GM12878 (cell line): ENCODE results near the gene AFAP1L2.

Experiments used
- ATF7 ChIP-seq: fragments of 450-650 bp; IDR thresholded peaks from 2 replicates; pipeline ENCODE4 v1.6.1; 2016; ENCODE audit warnings: low read depth, mild to moderate bottlenecking
- CBFB ChIP-seq: IDR thresholded peaks from 2 replicates; pipeline ENCODE4 v1.6.1; 2016; ENCODE audit warnings: antibody characterized with exemption, low read depth
- CTCF ChIP-seq, 3 experiments: IDR thresholded peaks in 2 of 3; conservative IDR thresholded peaks in 1 of 3; 2 replicates each; pipeline ENCODE4 v1.5.1; 2011; ENCODE audit warnings: low read depth in 3 of 3, low read length in 3 of 3, mild to moderate bottlenecking in 3 of 3, control low read depth in 2 of 3, moderate library complexity in 2 of 3, inconsistent platforms in 1 of 3, mixed read lengths in 1 of 3; ENCODE audit not compliant: control insufficient read depth in 2 of 3, insufficient read depth in 1 of 3; ENCODE audit errors: extremely low read depth in 1 of 3
- EGR1 ChIP-seq, 2 experiments: IDR thresholded peaks; 1 replicate in 1 of 2; 2 replicates in 1 of 2; pipeline ENCODE4 v1.6.1; 2011 to 2012; ENCODE audit warnings: low read depth in 2 of 2, low read length in 2 of 2, borderline replicate concordance in 1 of 2, mild to moderate bottlenecking in 1 of 2, moderate library complexity in 1 of 2
- EP300 ChIP-seq, 2 experiments: fragments of 150-350 bp in 1 of 2; IDR thresholded peaks; 2 replicates each; pipeline ENCODE4 v1.6.1; 2011 to 2012; ENCODE audit warnings: low read depth in 2 of 2, low read length in 2 of 2, borderline replicate concordance in 1 of 2, improper control_type of control experiment in 1 of 2, inconsistent platforms in 1 of 2; ENCODE audit not compliant: control insufficient read depth in 1 of 2
- EZH2 ChIP-seq: IDR thresholded peaks from 2 replicates; pipeline ENCODE4 v1.6.1; 2012; ENCODE audit warnings: low read depth, mild to moderate bottlenecking, control low read depth, inconsistent platforms, low read length, borderline replicate concordance; ENCODE audit not compliant: control insufficient read depth
- MXI1 ChIP-seq: fragments of 150-350 bp; IDR thresholded peaks from 2 replicates; pipeline ENCODE4 v1.6.1; 2011; ENCODE audit warnings: low read depth, mild to moderate bottlenecking, inconsistent platforms, low read length, improper control_type of control experiment
- NR2C2 ChIP-seq: IDR thresholded peaks from 2 replicates; pipeline ENCODE4 v1.6.1; 2011; ENCODE audit warnings: borderline replicate concordance, low read depth; ENCODE audit not compliant: control insufficient read depth, insufficient read length
- RAD21 ChIP-seq: IDR thresholded peaks from 2 replicates; pipeline ENCODE4 v1.6.1; 2011; ENCODE audit warnings: mild to moderate bottlenecking, low read depth, low read length, moderate library complexity; ENCODE audit not compliant: insufficient read depth
- YBX1 ChIP-seq: fragments of 450-650 bp; IDR thresholded peaks from 2 replicates; pipeline ENCODE4 v1.6.1; 2016; ENCODE audit warnings: antibody characterized with exemption
- ZNF207 ChIP-seq: fragments of 450-650 bp; IDR thresholded peaks from 2 replicates; pipeline ENCODE4 v1.6.1; 2014; ENCODE audit warnings: antibody characterized with exemption, mild to moderate bottlenecking, borderline replicate concordance
- ZZZ3 ChIP-seq: IDR thresholded peaks from 2 replicates; pipeline ENCODE4 v1.6.1; 2011; ENCODE audit warnings: low read depth; ENCODE audit not compliant: control insufficient read depth, insufficient read length

DNA sequence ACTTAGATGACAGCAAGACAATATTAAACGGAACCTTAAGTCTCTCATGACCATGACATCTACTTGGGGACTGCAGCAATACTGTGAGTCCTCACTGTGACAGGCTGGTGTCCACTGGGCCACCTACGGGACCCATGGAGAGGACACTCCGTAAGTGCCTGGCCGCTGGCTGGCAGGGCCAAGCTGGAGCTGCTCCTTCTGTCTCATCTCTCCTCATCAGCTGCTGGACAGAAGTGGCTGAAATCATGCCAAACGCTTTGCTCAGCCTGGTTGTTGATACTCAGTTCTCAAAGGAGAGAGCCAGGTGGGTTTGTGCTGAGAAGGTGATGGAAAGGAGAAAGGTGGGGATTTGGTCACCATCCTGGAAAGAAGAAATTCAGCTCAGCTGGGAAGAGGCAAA is 33.3 kb downstream of the AFAP1L2 start:
- TF ChIP-seq CTCF (IDR thresholded peaks at IDR 0.05 in 2 of 3, conservative IDR thresholded peaks at IDR 0.05 in 1 of 3; ENCODE audit: control insufficient read depth in 2 of 3, extremely low read depth in 1 of 3, insufficient read depth in 1 of 3, low read depth in 3 of 3, low read length in 3 of 3) (no peak), CBFB (no peak), ZZZ3 (no peak), YBX1 (no peak), NR2C2 (no peak), MXI1 (no peak), EP300 (IDR thresholded peaks at IDR 0.05; ENCODE audit: borderline replicate concordance in 1 of 2, control insufficient read depth in 1 of 2, low read depth in 2 of 2, low read length in 2 of 2) (no peak), ATF7 (no peak), EGR1 (IDR thresholded peaks at IDR 0.05; ENCODE audit: borderline replicate concordance in 1 of 2, low read depth in 2 of 2, low read length in 2 of 2) (no peak), EZH2 (no peak), ZNF207 (no peak), RAD21 (no peak)
